Cardiac septum (tissue), 1 donor: ENCODE results near the gene SULT2B1. TPM values are rescaled to one million over a fixed set of nuclear protein-coding genes. Genes with fewer than 3 reads are reported as not detected.

Source experiments
- DNase-seq: peaks from one replicate; pipeline ENCODE4 v3.0.0-alpha.2; 2020; ENCODE audit warnings: low spot score
- intact Hi-C: fragments of 100-400 bp; cut with DNase I; formaldehyde crosslinking; loops from one replicate; pipeline ENCODE4 v1.14.0; 2022
- total RNA-seq: library from RNA; stranded (reverse); fragmentation: NEBNext Ultra II Directional; extraction: Animal tissue kit (Norgen Biotek cat#: 25700); gene quantifications from one replicate; pipeline ENCODE4 v1.2.1, GENCODE V29; 2021
- donor health status: DM: no; HTN: no; CAD: no.

Gene SULT2B1
- total RNA-seq, 1 donor from 2014 or later = 0.19 TPM

DNA sequence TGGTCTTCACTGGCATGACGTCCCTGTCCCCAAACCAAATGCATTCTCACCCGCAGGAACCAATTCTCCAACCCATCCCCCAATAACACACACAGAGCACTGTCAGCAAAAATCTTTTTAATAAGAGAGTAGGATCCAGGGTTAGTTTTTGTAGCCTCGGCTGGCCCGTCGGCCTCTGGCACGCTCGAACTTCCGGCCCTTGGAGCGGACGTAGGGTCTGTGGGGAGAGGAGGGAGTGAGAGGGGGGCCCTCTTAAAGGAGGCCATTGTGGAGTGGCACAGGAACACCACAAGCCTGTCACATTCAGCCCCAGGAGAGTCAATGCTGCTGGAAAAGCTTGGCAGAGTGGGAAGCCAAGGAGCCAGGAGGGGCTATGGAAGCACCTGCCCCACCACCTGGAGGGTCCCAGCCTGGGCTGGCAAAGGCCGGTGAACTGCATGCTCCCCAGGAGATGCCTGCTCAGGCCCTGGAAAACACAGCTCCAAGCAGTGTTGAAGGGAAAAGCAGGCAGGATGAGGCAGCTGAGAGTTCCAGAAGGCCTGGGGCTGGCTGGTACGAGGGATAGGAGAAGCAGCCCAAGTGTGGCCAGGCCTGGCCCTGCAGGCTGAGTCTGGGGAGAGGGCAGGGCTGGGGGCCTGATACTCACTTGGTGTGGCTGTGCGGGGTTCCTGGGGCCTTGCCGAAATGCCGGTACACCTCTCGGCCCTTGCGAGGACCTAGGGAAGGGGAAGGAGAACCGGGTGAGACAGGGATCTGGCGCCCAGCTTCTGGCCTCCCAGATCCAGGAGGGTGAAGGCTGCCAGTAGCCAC, 63.5 kb downstream of the SULT2B1 start:
- intact Hi-C loops = no loop called here

DNA sequence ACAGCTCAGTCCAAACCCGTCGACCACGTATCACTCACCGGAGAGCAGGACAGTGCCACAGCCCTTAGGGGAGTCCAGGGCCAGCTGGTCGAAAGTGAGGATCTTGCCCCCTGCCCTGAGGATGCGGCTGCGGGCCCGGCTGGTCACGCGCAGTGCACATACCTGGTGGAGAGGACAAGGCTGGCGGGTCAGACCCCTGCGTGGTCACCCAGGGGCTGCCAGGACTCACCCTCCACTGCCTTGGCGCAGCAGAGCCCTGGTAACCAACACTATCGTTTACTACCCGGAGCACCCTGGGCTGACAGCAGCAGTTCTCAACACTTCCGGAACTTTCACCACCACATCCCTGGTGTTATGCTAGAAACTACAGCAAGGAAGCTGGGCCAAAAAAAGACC, 64.1 kb downstream of the SULT2B1 start:
- intact Hi-C loops = no loop called here
- no peak for DNase-seq

More for the DNA sequence above, 63.5 kb downstream of the SULT2B1 start:
- no peak for DNase-seq

DNA sequence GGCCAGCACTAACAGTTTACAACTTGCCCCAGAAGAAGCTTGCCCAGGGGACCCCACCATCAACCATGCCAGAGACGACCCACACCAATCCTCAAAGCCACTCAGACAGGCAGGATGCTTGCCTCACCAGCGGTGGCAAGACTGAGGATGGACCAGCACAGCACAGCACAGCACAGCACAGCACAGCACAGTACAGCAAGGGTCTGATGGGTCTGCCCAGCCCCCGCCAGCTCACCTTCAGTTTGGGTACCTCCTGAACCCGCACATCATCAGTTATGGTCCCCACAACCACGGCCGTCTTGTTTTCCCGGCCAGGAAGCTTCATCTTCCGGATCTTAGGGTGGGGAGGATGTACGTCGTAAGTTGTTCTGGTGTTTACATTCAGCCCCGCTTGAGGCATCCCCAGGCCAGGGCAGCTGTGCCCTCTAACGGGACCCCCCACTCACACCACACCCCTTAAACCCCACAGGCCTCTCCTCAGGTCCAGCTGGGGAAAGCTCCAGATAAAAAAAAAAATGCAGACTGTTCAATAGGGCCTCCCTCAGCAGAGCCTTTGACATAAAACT, 64.6 kb downstream of the SULT2B1 start:
- intact Hi-C loops = no loop called here
- DNase-seq = no peak

DNA sequence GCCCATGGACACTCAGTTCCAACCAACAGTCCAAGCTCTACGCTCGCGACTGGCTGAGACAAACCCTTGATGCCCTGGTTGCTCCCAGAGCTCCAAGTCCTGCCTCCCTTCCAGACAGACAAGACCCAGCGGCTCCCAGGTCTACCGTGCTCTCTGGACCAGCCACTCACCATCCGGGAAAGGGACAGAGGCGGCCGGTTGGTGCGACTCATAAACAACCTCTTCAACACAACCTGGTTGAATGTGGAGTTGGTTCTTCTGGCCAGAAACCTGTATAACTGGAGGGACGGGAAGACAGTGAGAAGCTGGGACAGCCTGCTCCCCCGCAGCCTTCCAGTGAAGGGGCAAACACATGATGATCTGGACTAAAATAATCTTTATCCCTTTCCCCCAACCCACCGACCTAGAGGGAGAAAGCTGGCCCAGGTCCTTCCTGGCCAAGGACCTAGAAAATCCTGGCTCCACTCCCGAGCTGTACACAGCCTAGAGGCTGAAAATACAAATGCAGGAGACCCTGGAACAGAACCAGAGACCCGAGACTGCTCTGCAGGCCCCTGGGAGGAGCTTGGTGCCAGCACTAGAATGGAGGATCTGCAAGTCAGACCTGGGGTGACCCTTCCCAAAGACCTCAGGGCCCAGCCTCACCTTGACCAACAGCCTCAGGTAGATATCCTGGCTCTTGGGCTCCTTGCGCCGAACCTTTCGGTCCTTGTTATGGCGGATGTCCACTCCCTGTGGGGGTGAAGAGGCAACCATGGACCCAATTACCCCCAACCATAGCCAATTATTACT, 65.4 kb downstream of the SULT2B1 start:
- intact Hi-C loops = no loop called here
- no peak for DNase-seq

DNA sequence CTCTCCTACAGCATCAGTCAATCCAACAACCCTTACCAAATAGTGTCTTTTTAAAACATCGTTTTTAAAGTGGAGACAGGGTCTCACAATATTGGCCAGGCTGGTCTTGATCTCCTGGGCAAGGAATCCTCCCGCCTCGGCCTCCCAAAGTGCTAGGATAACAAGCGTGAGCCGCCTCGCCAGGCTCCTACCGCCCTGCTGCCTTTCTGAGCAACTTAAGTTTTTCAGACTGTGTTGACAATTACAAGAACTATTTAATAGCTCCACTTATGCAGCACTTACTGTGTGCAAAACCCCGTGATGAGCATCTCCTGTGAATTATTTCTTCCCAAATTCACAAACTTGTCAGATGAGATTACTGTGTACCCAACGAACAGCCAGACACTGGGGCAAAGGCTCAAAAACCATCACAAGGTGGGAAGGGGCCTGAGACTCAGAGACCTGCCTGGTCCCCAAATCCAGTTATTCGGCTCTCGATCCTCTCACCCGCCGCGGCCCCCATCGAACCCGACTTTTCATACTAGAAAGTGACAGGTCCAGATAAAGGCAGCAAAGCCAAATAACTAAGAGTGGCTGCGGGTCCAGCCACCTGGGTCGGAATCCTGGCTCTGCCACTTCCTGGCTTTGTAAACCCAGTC, 66.4 kb downstream of the SULT2B1 start:
- intact Hi-C loops = no loop called here

DNA sequence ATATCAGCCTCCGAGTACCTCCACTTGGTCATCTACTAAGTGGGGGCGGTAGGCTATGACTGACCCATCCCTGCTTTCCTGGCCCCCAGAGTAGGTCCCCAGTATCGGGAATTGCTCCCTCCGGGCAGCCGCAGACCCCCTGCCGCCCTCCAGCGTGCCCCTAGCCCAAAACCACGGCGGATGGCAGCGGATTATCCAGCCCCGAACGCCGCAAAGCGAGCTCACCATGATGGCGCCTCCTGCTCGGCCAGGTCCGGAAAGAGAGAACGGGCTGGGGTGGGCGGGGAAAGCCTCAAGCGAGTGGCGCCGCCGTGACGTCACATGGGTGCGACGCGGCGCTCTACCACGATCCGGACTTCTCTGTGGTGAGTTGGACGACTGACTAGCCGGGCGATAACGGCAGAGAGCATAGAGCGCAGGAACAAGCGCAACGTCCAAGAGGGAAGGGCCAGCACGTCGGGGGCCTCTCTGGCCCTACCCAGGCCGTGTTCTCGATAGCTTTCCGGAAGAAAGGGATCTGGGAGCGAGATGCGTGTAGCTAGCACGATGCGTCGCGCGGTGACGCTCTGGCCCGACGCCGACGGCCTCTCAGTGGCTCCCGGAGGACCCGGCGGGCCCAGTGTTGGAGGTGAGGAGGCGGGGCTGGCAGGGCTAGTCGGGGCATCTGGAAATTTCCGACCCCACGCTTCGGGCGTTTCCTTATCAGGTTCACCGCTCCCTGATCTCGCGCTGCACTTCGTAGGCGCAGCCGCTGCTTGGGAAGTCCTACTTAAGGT, 67.1 kb downstream of the SULT2B1 start, which contains the start of the genes RPL18 and SPHK2:
Gene RPL18 (minus strand): TSS at position 263 of the 776 bp plus-strand sequence. CDS start 35 bp downstream, at position 228.
Gene SPHK2 (plus strand): TSS at position 591 of the 776 bp plus-strand sequence. CDS start 1,009 bp downstream, outside the sequence.
- DNase-seq = peak; percentile 98
- intact Hi-C loops = no loop called here

More for the DNA sequence above, 66.4 kb downstream of the SULT2B1 start:
- peak; percentile 75 for DNase-seq

DNA sequence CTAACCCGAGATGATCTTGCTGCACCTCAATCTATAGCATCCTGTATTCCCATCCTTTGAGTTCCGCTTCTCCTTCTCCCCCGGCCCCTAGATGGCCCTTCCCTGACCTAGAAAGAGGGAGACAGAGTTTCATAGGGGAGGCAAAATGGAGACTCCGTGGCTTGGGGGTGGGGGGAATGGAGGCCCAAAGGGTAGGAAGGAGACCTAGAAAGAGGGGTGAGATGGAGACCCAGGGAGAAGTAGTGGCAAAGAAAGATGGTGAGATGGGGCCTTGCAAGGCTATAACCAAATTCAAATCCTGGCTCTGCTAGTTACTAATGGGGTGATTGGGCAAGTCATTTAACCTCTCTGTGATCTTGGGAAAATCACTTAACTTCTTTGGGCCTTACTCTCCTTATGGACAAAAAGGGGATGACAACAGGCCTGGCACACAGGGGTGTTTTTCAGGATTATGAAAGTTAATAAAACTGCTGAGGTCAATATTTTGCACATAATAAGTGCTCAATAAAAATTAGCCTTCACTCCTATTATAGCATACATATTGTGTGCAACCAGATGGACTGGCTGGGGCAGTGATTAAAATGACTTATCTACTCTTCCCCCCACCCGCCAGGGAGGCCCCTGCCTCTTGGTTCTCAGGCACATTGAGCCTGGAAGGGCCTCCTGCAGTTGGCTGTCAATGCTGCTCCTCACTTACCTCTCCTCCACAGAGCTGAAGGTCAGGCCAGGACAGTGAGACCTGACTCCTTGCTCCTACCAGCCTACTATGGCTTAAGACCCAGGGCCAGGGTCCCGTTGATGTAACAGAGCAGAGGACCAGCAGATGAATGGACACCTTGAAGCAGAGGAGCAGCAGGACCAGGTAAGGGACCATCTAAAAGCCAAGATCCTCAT, 68.0 kb downstream of the SULT2B1 start:
- DNase-seq = no peak
- intact Hi-C loops = no loop called here

DNA sequence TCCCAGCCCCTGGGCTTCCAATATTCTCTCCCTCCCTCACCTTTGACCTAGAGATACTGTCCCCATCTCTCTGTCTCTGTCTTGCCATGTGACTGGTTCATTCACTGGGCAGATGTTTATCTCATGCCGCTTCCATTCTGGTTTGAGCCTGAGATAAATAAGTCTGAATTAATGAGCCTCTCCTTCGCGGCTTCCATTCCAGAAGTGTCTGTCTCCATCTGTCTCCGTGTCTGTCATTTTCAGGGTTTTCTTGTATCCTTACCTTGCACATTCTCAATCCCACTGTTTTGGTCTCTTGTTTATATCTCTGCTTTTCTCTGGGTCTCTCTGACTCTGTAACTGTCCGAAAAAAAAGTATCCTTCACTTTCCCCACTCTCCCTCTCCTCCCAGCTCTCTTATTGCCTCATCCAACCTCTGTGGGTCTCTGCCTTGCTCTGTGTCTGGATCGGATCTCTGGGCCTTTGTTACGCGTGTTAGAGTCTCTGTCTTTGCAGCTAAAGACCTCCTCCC, 71.6 kb downstream of the SULT2B1 start:
- no peak for DNase-seq
- intact Hi-C loops = no loop called here

DNA sequence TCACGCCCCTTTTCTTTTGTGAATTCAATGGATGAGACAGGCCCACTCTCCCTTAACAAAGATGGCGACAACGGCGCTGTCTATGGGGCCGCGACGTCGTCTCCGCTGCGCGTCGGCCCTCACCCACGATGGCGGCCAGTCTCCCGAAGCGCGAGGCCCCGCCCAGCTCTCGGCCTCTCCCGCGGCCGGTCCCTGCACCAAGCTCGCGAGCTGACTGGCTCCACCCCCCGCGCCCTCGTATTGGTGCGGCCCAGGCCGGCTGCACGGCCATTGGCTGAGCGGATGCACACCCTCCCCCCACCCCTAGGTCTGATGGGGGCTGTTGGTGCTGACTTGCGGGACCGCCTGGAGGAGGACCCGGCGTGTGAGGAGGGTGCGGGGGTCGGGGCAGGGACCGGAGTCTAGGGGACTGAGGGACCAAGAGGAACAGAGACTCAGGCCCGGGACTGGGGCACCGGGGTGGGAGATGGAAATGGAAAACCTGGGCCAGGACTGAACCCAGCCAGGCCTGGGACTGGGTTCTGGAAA, 72.2 kb downstream of the SULT2B1 start:
- DNase-seq = peak; percentile 99
- intact Hi-C loops = no loop called here

DNA sequence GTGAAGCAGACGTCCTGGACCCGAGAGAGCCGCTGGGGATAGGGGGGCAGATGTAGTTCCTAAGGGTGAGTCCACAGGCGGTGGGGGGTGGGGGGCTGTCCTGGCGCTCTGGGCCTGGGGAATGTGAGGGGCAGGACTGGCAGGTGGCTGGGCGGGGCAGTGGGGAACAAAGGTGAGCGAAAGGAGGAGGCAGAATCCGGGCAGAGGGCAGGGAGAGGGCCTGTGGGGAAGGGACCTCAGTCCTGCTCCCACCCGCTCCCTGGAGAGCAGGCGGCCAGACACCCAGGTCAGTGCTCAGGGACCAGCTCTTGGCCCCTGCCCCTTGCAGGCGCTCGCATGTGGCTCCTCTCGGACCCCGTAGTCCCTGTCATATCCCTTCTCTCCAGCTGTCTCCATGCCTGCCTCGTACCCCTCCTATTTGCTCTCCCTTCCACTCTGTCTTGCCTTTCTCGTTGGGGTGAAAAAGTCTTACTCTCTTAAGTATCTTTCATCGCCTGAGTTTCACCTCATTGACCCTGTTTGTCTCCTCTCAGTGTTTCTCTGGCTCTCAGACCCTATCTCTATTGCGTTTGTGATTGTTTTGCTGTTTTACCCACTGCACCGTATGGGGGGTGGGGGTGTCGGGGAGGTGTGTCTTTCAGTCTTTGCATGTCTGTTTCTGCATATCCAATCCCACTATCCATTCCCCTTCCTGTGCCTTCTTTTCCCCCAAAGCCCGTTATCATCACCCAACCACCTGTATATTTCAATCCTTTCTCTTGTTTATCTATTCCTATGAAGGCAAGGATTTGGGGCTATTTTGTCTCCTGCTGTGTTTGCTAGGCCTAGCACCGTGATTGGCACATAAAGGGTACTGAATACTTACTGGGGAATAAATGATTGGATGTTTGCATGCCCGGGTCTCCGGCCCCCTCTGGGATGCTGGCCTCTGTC, 73.1 kb downstream of the SULT2B1 start:
- no peak for DNase-seq
- intact Hi-C loops = no loop called here

DNA sequence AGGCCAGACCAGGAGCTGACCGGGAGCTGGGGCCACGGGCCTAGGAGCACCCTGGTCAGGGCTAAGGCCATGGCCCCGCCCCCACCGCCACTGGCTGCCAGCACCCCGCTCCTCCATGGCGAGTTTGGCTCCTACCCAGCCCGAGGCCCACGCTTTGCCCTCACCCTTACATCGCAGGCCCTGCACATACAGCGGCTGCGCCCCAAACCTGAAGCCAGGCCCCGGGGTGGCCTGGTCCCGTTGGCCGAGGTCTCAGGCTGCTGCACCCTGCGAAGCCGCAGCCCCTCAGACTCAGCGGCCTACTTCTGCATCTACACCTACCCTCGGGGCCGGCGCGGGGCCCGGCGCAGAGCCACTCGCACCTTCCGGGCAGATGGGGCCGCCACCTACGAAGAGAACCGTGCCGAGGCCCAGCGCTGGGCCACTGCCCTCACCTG, 73.9 kb downstream of the SULT2B1 start:
- intact Hi-C loops = no loop called here

DNA sequence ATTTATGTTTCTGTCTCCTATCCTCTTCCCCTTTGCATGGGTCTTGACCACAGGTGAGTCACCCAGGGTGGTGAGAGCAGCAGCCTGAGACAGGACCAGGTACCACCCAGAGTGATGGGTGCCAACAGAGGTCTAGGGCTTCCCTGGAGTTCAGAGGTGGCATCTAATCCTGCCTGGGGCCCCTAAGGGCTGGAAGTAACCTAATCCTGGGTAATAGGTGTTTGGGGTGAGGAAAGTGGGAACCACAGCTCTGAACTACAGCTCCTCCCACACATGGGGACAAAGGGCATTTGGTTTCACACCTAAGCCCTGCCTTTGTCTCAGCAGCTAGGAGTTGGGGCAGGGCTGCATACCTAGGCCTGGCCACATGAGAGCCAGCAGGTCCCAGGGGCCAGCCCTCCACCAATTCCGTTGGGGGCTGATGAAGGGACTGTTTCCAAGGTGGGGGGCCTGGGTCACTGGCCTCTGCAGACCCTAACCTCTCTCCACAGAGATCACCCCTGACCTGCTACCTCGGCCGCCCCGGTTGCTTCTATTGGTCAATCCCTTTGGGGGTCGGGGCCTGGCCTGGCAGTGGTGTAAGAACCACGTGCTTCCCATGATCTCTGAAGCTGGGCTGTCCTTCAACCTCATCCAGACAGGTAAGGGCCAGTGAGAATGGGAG, 75.4 kb downstream of the SULT2B1 start:
- intact Hi-C loops = no loop called here
- no peak for DNase-seq

More for the DNA sequence above, 73.9 kb downstream of the SULT2B1 start:
- DNase-seq = no peak

DNA sequence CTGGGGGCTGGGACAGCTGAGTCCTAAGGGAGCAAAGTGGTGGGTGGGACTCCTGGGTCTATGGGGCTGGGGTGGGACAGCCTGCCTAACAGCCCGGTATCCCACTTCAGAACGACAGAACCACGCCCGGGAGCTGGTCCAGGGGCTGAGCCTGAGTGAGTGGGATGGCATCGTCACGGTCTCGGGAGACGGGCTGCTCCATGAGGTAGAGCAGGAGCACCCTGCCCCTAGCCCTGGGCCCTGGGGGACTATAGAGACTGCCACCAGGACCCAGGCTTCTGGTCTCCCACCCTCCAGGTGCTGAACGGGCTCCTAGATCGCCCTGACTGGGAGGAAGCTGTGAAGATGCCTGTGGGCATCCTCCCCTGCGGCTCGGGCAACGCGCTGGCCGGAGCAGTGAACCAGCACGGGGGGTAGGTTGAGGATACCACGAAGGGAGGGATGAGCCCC, 75.9 kb downstream of the SULT2B1 start:
- no peak for DNase-seq
- intact Hi-C loops = no loop called here

DNA sequence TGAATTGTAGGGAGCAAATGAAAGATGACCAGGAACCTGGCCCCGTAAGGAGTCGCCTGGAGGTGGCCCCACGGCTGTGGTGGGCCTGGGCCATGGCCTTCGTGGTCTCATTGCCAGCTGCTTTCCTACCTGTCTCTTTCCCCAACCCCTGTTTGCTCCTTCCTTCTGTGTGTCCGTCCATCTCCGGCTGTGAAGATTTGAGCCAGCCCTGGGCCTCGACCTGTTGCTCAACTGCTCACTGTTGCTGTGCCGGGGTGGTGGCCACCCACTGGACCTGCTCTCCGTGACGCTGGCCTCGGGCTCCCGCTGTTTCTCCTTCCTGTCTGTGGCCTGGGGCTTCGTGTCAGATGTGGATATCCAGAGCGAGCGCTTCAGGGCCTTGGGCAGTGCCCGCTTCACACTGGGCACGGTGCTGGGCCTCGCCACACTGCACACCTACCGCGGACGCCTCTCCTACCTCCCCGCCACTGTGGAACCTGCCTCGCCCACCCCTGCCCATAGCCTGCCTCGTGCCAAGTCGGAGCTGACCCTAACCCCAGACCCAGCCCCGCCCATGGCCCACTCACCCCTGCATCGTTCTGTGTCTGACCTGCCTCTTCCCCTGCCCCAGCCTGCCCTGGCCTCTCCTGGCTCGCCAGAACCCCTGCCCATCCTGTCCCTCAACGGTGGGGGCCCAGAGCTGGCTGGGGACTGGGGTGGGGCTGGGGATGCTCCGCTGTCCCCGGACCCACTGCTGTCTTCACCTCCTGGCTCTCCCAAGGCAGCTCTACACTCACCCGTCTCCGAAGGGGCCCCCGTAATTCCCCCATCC, 76.7 kb downstream of the SULT2B1 start:
- intact Hi-C loops = no loop called here
- DNase-seq = no peak

DNA sequence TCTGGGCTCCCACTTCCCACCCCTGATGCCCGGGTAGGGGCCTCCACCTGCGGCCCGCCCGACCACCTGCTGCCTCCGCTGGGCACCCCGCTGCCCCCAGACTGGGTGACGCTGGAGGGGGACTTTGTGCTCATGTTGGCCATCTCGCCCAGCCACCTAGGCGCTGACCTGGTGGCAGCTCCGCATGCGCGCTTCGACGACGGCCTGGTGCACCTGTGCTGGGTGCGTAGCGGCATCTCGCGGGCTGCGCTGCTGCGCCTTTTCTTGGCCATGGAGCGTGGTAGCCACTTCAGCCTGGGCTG, 77.3 kb downstream of the SULT2B1 start:
- DNase-seq = no peak
- intact Hi-C loops = no loop called here
